Nephron progenitor cell (in vitro differentiated cells): ENCODE results near the gene ANO6.

Source experiments
- DNase-seq: peaks from one replicate; pipeline ENCODE4 v3.0.0; 2021
- H3K27ac Mint-ChIP-seq: 2 replicates; pipeline ENCODE4 v1.8.0; 2021; ENCODE audit warnings: mild to moderate bottlenecking, moderate library complexity, mixed read lengths
- H3K27me3 Mint-ChIP-seq: 2 replicates; pipeline ENCODE4 v1.8.0; 2021; ENCODE audit warnings: mild to moderate bottlenecking, low read depth, mixed read lengths; ENCODE audit not compliant: poor library complexity
- H3K36me3 Mint-ChIP-seq: 2 replicates; pipeline ENCODE4 v1.8.0; 2021; ENCODE audit warnings: low read depth, mixed read lengths
- H3K4me1 Mint-ChIP-seq: 2 replicates; pipeline ENCODE4 v1.8.0; 2021; ENCODE audit warnings: mixed read lengths
- H3K4me3 Mint-ChIP-seq: 2 replicates; pipeline ENCODE4 v1.8.0; 2021; ENCODE audit warnings: mild to moderate bottlenecking, moderate library complexity, mixed read lengths
- H3K9me3 Mint-ChIP-seq: 2 replicates; pipeline ENCODE4 v1.8.0; 2021; ENCODE audit warnings: mild to moderate bottlenecking, moderate library complexity, mixed read lengths
- TF ChIP-seq, protein P1 (sequence below): fragments of 200-600 bp; sonication (generic); IDR thresholded peaks from 2 replicates; pipeline ENCODE4 v1.5.0; 2021; ENCODE audit warnings: antibody characterized with exemption

The ANO6 gene

DNA sequence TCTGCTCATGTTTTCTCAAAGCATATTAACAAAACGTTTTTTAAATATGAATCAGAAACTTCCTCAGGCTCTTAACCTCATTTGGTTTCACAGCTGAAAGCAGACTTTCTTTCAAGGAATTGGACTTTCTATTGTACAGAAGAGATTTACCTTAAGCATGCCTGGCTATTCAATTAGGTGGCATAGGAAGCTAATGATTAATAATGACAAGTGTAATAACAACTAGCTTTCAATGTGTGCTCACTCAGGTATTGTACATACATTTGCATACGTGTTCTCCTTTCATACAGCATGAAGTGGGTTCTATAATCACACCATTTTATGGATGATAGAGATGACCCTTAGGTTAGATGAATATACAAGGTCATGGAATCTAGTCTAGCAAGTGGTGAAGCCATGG, 115.7 kb downstream of the ANO6 start:
- no peak for DNase-seq
- Mint-ChIP-seq H3K4me3 (no peak overlapping the region), H3K36me3 (peaks cover 17% of the 10 kb centered on the region), H3K9me3 (no peaks in the 10 kb centered on the region), H3K27ac (no peak overlapping the region), H3K27me3 (peaks cover 2% of the 10 kb centered on the region), H3K4me1 (peaks cover 21% of the 10 kb centered on the region)
- TF ChIP-seq, protein P1, sequence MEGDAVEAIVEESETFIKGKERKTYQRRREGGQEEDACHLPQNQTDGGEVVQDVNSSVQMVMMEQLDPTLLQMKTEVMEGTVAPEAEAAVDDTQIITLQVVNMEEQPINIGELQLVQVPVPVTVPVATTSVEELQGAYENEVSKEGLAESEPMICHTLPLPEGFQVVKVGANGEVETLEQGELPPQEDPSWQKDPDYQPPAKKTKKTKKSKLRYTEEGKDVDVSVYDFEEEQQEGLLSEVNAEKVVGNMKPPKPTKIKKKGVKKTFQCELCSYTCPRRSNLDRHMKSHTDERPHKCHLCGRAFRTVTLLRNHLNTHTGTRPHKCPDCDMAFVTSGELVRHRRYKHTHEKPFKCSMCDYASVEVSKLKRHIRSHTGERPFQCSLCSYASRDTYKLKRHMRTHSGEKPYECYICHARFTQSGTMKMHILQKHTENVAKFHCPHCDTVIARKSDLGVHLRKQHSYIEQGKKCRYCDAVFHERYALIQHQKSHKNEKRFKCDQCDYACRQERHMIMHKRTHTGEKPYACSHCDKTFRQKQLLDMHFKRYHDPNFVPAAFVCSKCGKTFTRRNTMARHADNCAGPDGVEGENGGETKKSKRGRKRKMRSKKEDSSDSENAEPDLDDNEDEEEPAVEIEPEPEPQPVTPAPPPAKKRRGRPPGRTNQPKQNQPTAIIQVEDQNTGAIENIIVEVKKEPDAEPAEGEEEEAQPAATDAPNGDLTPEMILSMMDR = no peak

DNA sequence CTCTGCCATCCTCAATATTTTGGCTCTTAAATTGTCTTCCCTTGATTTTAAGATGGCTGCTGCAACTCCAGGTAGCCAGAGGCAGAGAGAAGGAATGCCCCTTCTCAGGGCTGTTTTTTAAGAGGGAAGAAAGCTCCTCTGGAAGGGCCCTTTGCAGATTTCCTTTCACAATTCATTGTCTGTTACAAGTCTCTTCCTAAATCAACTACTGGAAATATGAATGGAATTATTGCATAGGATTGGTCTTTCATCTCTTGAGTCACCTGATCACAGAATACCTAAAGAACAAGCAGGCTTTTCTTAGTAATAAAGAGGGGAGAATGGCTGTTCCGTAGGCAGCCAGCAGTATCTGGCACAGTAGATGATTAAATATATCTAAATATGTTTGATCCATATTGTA, 118.5 kb downstream of the ANO6 start:
- no peak for DNase-seq
- Mint-ChIP-seq H3K27ac (no peak overlapping the region), H3K27me3 (no peaks in the 10 kb centered on the region), H3K4me1 (no peaks in the 10 kb centered on the region), H3K4me3 (no peak overlapping the region), H3K9me3 (no peaks in the 10 kb centered on the region), H3K36me3 (peaks cover 17% of the 10 kb centered on the region)
- TF ChIP-seq, protein P1 = no peak

DNA sequence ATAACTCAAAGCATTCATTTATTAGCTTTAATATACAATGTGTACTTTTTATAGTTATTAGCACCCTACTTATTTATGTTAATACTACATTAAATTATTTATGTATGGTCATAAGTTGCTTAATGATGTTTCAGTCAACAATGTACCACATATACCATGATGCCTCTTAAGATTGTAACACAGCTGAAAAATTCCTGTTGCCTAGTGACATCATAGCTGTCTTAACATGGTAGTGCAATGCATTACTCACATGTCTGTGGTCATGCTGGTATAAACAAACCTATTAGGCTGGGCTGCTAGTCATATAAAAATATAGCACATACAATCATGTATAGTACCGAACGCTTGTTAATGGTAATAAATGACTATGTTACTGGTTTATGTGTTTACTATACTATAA, 120.4 kb downstream of the ANO6 start:
- peaks cover 17% of the 10 kb centered on the region for H3K36me3 Mint-ChIP-seq
- H3K4me1 Mint-ChIP-seq = no peaks in the 10 kb centered on the region
- H3K4me3 Mint-ChIP-seq = no peak overlapping the region

DNA sequence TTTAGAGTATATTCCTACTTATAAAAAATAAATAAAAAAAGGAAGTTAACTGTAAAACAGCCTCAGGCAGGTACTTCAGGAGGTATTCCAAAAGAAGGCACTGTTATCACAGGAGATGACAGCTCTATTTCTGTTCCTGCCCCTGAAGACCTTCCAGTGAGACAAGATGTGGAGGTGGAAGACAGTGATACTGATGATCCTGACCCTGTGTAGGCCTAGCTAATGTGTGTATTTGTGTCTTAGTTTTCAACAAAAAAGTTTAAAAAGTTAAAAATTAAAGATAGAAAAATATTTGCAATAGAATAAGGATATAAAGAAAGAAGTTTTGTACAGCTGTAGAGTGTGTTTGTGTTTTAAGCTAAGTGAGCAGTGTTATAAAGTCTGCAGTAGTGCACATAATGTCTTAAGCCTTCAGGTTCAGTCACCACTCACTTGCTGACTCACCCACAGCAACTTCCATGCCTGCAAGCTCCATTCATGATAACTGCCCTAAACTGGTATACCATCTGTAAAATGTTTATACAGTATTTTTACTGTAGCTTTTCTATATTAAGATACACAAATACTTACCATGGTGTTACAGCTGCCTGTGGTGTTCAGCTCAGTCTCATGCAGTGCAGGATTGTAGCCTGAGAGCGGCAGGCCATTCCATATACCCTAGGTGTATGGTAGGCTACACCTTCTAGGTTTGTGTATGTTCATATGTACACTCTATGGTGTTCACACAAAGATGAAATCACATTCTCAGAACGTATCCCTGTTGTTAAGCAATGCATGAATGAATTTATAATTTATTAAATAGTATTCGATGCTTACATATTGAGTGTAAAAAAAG, 121.1 kb downstream of the ANO6 start:
- no peaks in the 10 kb centered on the region for H3K4me1 Mint-ChIP-seq
- no peak overlapping the region for H3K4me3 Mint-ChIP-seq
- H3K27ac Mint-ChIP-seq = peak overlapping the region; percentile 30
- no peaks in the 10 kb centered on the region for H3K27me3 Mint-ChIP-seq
- no peak for DNase-seq
- H3K9me3 Mint-ChIP-seq = no peaks in the 10 kb centered on the region
- TF ChIP-seq, protein P1 = no peak
- H3K36me3 Mint-ChIP-seq = peaks cover 13% of the 10 kb centered on the region

More for the DNA sequence above, 120.4 kb downstream of the ANO6 start:
- no peak overlapping the region for H3K27ac Mint-ChIP-seq
- no peaks in the 10 kb centered on the region for H3K9me3 Mint-ChIP-seq
- no peaks in the 10 kb centered on the region for H3K27me3 Mint-ChIP-seq
- no peak for DNase-seq
- TF ChIP-seq, protein P1 = no peak

DNA sequence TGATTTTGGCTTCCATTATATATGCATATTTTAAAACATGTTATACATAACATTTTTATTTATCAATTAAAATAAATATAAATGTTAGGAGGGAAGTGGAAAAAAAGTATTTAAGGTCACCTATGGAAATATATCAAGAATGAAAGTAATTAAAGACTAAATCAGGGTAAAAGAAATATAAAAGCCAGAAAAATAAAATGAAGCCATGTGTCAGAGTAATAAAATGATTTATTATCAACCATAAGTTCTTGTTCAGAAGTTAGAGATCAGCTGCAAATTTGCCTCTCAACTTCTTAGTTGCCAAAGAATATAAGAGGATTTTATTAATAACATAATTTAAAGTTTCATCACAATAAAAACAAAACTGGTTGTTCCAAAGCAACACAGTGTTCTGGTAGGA, 121.9 kb downstream of the ANO6 start:
- Mint-ChIP-seq H3K9me3 (no peaks in the 10 kb centered on the region), H3K4me3 (no peak overlapping the region), H3K36me3 (peaks cover 10% of the 10 kb centered on the region), H3K27me3 (no peaks in the 10 kb centered on the region), H3K4me1 (no peaks in the 10 kb centered on the region), H3K27ac (no peak overlapping the region)
- TF ChIP-seq, protein P1 = no peak
- no peak for DNase-seq

DNA sequence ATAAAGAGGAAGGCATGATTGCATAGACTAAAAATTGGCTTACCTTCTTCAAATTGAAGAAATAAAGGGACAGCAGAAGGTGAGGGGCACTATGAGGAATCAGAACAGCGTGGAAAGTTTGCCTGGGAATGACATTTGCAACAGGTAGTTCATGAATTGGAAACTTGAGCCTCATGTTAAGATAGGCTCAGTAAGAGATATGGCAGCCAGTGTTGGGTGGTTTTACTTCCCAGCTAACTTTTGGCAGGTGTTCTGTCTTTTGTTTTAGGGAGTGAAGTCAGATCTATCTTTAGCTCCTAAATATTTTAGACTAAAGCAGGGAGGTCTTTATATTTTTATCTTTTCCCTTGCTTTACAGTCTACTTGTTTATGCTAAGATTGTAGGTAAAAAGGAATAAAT, 122.4 kb downstream of the ANO6 start:
- H3K4me1 Mint-ChIP-seq = no peaks in the 10 kb centered on the region
- peaks cover 12% of the 10 kb centered on the region for H3K36me3 Mint-ChIP-seq
- no peak for DNase-seq
- TF ChIP-seq, protein P1 = no peak
- no peaks in the 10 kb centered on the region for H3K9me3 Mint-ChIP-seq
- no peak overlapping the region for H3K27ac Mint-ChIP-seq
- no peaks in the 10 kb centered on the region for H3K27me3 Mint-ChIP-seq
- H3K4me3 Mint-ChIP-seq = no peak overlapping the region
